OCI-LY7 (cell line): Measurements from ENCODE around the gene RAB3IL1. TPM values are rescaled to one million over a fixed set of nuclear protein-coding genes. Genes with fewer than 3 reads are reported as not detected.

Source experiments
- BruUV-seq: library from RNA; stranded (reverse); fragments of 400-500 nt; replicated peaks from 2 replicates; lab custom pipeline; 2021; lab: Mats Ljungman, UMichigan
- CTCF ChIA-PET: fragments of 300-600 bp; sonication (Branson Sonifier 250); formaldehyde crosslinking; loops from one replicate; lab custom pipeline; 2022; ENCODE audit warnings: antibody characterized with exemption; ENCODE audit not compliant: unreplicated experiment; lab: Charles Lee
- POLR2A ChIA-PET: fragments of 300-600 bp; sonication (Branson Sonifier 250); formaldehyde crosslinking; loops from one replicate; lab custom pipeline; 2022; ENCODE audit warnings: antibody characterized with exemption; lab: Charles Lee
- DNase-seq: peaks from one replicate; pipeline ENCODE4 v3.0.0-alpha.2; 2015; ENCODE audit warnings: low spot score
- H2AFZ ChIP-seq: fragments of 200-600 bp; sonication (generic), shearing (Covaris generic); 2 replicates; pipeline ENCODE4 v1.6.1; 2014; ENCODE audit warnings: mild to moderate bottlenecking, antibody characterized with exemption, low read length, moderate library complexity
- H3K27ac ChIP-seq: fragments of 200-600 bp; sonication (generic); 2 replicates; pipeline ENCODE4 v1.5.1; 2014; ENCODE audit warnings: mixed run types, low read depth, mild to moderate bottlenecking, moderate library complexity, low read length, inconsistent platforms; ENCODE audit not compliant: poor library complexity, severe bottlenecking
- H3K36me3 ChIP-seq: fragments of 200-600 bp; sonication (generic); 2 replicates; pipeline ENCODE4 v1.6.1; 2014; ENCODE audit warnings: mild to moderate bottlenecking, antibody characterized with exemption, low read length, moderate library complexity, mixed read lengths; ENCODE audit not compliant: insufficient read depth
- H3K4me1 ChIP-seq: fragments of 200-600 bp; sonication (generic); 2 replicates; pipeline ENCODE4 v1.5.1; 2014; ENCODE audit warnings: mild to moderate bottlenecking, low read length; ENCODE audit not compliant: insufficient read depth, poor library complexity, severe bottlenecking
- H3K4me2 ChIP-seq: fragments of 200-600 bp; sonication (generic); 2 replicates; pipeline ENCODE4 v1.6.1; 2014; ENCODE audit warnings: mild to moderate bottlenecking, low read length
- H3K4me3 ChIP-seq: fragments of 200-600 bp; sonication (generic); 2 replicates; pipeline ENCODE4 v1.5.1; 2014; ENCODE audit warnings: mild to moderate bottlenecking, low read depth, low read length; ENCODE audit not compliant: poor library complexity, severe bottlenecking
- H3K79me2 ChIP-seq: fragments of 200-600 bp; sonication (generic); 2 replicates; pipeline ENCODE4 v1.6.1; 2016; ENCODE audit warnings: low read depth, mild to moderate bottlenecking, low read length, moderate library complexity, mixed read lengths; ENCODE audit not compliant: insufficient read depth
- H3K9me2 ChIP-seq: fragments of 200-600 bp; sonication (generic); 2 replicates; pipeline ENCODE4 v1.6.1; 2016; ENCODE audit warnings: mild to moderate bottlenecking, low read length, mixed read lengths; ENCODE audit not compliant: insufficient read depth
- H3K9me3 ChIP-seq: fragments of 200-600 bp; sonication (generic); 2 replicates; pipeline ENCODE4 v1.6.1; 2014; ENCODE audit warnings: mild to moderate bottlenecking, mixed run types, low read length, mixed read lengths
- H4K20me1 ChIP-seq: fragments of 200-600 bp; sonication (generic); 2 replicates; pipeline ENCODE4 v1.6.1; 2014; ENCODE audit warnings: mild to moderate bottlenecking, antibody characterized with exemption, low read length, moderate library complexity, mixed read lengths; ENCODE audit not compliant: insufficient read depth
- EZH2phosphoT487 ChIP-seq: fragments of 200-600 bp; sonication (generic); IDR thresholded peaks from 2 replicates; pipeline ENCODE4 v1.6.1; 2018; ENCODE audit warnings: low read depth, borderline replicate concordance, mild to moderate bottlenecking, mixed run types, antibody characterized with exemption, low read length, moderate library complexity, mixed read lengths
- intact Hi-C: fragments of 100-400 bp; cut with micrococcal nuclease; formaldehyde crosslinking; loops from one replicate; pipeline ENCODE4 v1.10.0; 2022; ENCODE audit not compliant: unreplicated experiment
- total RNA-seq, 2 experiments: library from RNA; depleted of rRNA in 1 of 2; stranded (reverse); fragments of >200 nt in 1 of 2; shearing (Covaris generic) in 1 of 2; gene quantifications; 2 replicates each; pipeline ENCODE4 v1.2.3, GENCODE V29; 2014 to 2022
- TF ChIP-seq, protein P1 (sequence below): fragments of 200-600 bp; sonication (generic); conservative IDR thresholded peaks from 2 replicates; pipeline ENCODE4 v1.5.1; 2014; ENCODE audit warnings: mild to moderate bottlenecking, antibody characterized with exemption, low read length, moderate library complexity, mixed read lengths

Gene RAB3IL1
- total RNA-seq, 2 experiments from 2014 or later = not detected

DNA sequence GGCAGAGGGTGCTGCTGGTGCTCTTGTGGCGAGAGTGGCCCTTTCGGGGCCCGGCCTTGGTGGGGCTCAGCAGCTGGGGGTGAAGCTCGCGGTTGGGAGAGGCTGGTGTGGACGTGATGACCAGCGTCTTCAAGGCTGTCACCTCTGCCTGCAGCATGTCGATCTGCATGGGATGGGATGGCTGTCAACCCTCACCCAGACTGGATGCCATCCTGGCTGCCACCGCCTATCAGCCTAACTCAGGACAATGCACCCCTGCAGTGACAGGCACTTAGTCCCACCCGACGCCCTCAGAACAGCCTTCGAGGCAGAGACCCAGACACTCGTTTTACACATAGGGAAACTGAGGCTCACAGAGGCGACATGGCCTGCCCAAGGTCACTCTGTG, 10.8 kb downstream of the RAB3IL1 start:
- ChIA-PET POLR2A (interaction anchor here (0.6 kb wide), 1 partner anchor 34 kb away, joined by 3 read pairs; no protein-coding TSS in a partner anchor), CTCF (no interaction called here)
- Histone ChIP-seq H3K27ac (no peak overlapping the region), H3K9me3 (no peaks in the 10 kb centered on the region), H3K4me1 (no peaks in the 10 kb centered on the region), H3K9me2 (no peaks in the 10 kb centered on the region), H3K79me2 (no peaks in the 10 kb centered on the region), H3K4me3 (no peak overlapping the region), H3K36me3 (no peaks in the 10 kb centered on the region), H4K20me1 (no peaks in the 10 kb centered on the region), H2AFZ (no peak overlapping the region), H3K4me2 (no peak overlapping the region)
- intact Hi-C loops = no loop called here
- BruUV-seq = no TSS peak
- DNase-seq = no peak
- TF ChIP-seq, protein P1, sequence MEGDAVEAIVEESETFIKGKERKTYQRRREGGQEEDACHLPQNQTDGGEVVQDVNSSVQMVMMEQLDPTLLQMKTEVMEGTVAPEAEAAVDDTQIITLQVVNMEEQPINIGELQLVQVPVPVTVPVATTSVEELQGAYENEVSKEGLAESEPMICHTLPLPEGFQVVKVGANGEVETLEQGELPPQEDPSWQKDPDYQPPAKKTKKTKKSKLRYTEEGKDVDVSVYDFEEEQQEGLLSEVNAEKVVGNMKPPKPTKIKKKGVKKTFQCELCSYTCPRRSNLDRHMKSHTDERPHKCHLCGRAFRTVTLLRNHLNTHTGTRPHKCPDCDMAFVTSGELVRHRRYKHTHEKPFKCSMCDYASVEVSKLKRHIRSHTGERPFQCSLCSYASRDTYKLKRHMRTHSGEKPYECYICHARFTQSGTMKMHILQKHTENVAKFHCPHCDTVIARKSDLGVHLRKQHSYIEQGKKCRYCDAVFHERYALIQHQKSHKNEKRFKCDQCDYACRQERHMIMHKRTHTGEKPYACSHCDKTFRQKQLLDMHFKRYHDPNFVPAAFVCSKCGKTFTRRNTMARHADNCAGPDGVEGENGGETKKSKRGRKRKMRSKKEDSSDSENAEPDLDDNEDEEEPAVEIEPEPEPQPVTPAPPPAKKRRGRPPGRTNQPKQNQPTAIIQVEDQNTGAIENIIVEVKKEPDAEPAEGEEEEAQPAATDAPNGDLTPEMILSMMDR = no peak
- no peak for TF ChIP-seq EZH2phosphoT487

DNA sequence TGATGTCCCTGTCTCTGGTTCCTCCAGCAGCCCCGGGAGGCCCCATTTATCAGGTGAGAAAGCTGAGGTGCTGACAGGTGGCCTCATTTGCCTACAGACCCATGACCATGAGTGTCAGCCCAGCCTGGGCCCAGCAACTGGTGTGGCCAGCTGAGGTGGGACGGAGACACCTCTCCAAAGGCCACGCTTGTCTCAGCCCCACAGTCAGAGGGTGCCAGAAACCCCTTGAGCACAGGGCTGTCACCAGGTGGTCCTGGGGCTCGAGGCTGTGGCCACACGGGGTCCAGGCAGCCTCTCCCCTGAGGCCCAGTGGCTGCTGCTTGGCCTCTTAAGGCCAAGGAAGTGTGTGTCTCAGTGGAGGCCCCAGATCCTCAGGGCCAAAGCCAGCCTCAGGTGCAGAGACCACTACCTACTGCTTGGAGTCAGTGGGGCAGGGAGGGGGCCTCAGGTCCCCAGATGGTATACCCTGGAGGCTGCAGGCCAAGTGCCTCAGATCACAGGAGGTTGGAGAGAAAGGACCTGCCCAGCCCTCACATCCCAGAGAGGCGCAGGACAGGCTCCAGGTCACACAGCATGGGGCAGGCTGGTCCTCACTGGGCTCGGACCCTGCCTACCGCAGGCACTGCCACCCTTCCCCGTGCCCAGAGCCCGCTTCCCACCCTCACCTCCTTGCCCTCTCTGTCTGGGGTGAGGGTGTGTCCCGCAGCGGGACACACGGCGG, 11.4 kb downstream of the RAB3IL1 start:
- ChIA-PET CTCF (no interaction called here), POLR2A (interaction anchor here (0.6 kb wide), 1 partner anchor 34 kb away, joined by 3 read pairs; no protein-coding TSS in a partner anchor)
- intact Hi-C loops = no loop called here
- BruUV-seq = no TSS peak
- no peak overlapping the region for H3K4me3 ChIP-seq
- no peaks in the 10 kb centered on the region for H3K36me3 ChIP-seq
- H3K27ac ChIP-seq = no peak overlapping the region
- no peaks in the 10 kb centered on the region for H3K9me2 ChIP-seq
- H3K4me1 ChIP-seq = no peaks in the 10 kb centered on the region
- H2AFZ ChIP-seq = no peak overlapping the region
- H3K79me2 ChIP-seq = no peaks in the 10 kb centered on the region
- TF ChIP-seq, protein P1 = no peak
- no peak for TF ChIP-seq EZH2phosphoT487
- no peaks in the 10 kb centered on the region for H4K20me1 ChIP-seq
- no peak overlapping the region for H3K4me2 ChIP-seq
- no peak for DNase-seq
- H3K9me3 ChIP-seq = no peaks in the 10 kb centered on the region

DNA sequence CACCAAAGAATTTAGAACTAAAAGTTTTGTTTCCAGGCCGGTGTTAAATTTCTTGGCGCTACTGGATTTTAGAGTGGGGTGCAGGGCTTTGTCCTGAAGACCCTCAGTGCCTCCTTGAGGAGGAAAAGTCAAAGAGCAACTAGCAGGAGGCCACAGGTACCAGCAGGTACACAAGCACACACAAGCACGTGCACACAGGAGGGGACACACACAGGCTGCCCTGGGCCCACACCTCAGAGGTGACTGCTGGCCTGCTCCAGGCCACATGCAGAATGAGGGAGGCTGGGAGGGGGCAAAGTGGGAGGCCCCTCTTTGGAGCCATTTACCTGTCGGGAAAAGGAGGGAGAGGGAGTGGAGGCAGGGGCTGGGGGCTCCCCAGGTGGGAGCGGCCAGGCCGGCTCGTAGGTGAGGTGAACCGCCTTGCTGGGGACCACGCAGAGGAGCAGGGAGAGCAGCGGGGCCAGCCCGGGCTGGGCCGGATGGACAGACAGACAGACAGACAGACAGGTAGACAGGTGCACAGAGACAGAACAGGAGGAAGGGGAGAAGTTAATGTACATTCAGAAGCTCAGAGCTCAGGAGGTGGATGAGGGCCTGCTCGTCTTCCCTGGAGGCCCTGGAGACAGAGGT, 12.2 kb downstream of the RAB3IL1 start:
- H4K20me1 ChIP-seq = no peaks in the 10 kb centered on the region
- H2AFZ ChIP-seq = no peak overlapping the region
- no peaks in the 10 kb centered on the region for H3K4me1 ChIP-seq
- DNase-seq = no peak
- intact Hi-C loops = no loop called here
- no peaks in the 10 kb centered on the region for H3K9me2 ChIP-seq
- H3K36me3 ChIP-seq = no peaks in the 10 kb centered on the region
- no TSS peak for BruUV-seq
- no peak overlapping the region for H3K4me2 ChIP-seq
- ChIA-PET CTCF (no interaction called here), POLR2A (no interaction called here)
- no peak overlapping the region for H3K4me3 ChIP-seq
- no peaks in the 10 kb centered on the region for H3K9me3 ChIP-seq
- H3K27ac ChIP-seq = no peak overlapping the region
- TF ChIP-seq, protein P1 = no peak
- TF ChIP-seq EZH2phosphoT487 = no peak
- H3K79me2 ChIP-seq = no peaks in the 10 kb centered on the region
